PFSK-1 (cell line): ENCODE data around the gene CEP120.

Experiments used
- POLR2AphosphoS5 ChIP-seq: IDR thresholded peaks from 2 replicates; pipeline ENCODE4 v1.6.1; 2012; ENCODE audit warnings: low read depth, mild to moderate bottlenecking, control low read depth, low read length, moderate library complexity
- TAF1 ChIP-seq: IDR thresholded peaks from 2 replicates; pipeline ENCODE4 v1.6.1; 2012; ENCODE audit warnings: low read length, control low read depth, borderline replicate concordance; ENCODE audit not compliant: insufficient read depth

GRCh38 chr5:123389794-123390193 is 33.4 kb downstream of the CEP120 start:
- TF ChIP-seq TAF1 (no peak), POLR2AphosphoS5 (no peak)
